Astrocyte (in vitro differentiated cells and primary cell): ENCODE measurements around the gene NAALADL2. TPM values are rescaled to one million over a fixed set of nuclear protein-coding genes. Genes with fewer than 3 reads are reported as not detected.
"Not testable (repeated sequence)": the region's sequence is repeated elsewhere in the genome, so short reads cannot be mapped to it uniquely, and the experiment has no call there.

Experiments used
- DNase-seq: peaks from one replicate; pipeline ENCODE4 v3.0.0-alpha.2; 2010; ENCODE audit warnings: low read depth
- FAIRE-seq: peaks from 2 replicates; lab custom pipeline; 2011; peaks lifted over from hg19 to GRCh38; lab: Jason Lieb, UNC
- H2AFZ ChIP-seq: 2 replicates; pipeline ENCODE4 v1.6.0; 2012; ENCODE audit warnings: low read depth, low read length, inconsistent platforms
- H3K27ac ChIP-seq: 2 replicates; pipeline ENCODE4 v1.5.1; 2011; ENCODE audit warnings: low read depth, low read length, inconsistent platforms
- H3K27me3 ChIP-seq: 2 replicates; pipeline ENCODE4 v1.6.0; 2011; ENCODE audit warnings: low read length, inconsistent platforms; ENCODE audit not compliant: insufficient read depth
- H3K36me3 ChIP-seq: 2 replicates; pipeline ENCODE4 v1.5.1; 2011; ENCODE audit warnings: low read length, inconsistent platforms; ENCODE audit not compliant: insufficient read depth
- H3K4me1 ChIP-seq: 2 replicates; pipeline ENCODE4 v1.5.1; 2011; ENCODE audit warnings: low read length, inconsistent platforms; ENCODE audit not compliant: insufficient read depth
- H3K4me2 ChIP-seq: 2 replicates; pipeline ENCODE4 v1.6.0; 2012; ENCODE audit warnings: low read length, inconsistent platforms
- H3K4me3 ChIP-seq: 2 replicates; pipeline ENCODE4 v1.5.1; 2011; ENCODE audit warnings: low read depth, mild to moderate bottlenecking, low read length, inconsistent platforms; ENCODE audit not compliant: insufficient read depth
- H3K79me2 ChIP-seq: 2 replicates; pipeline ENCODE4 v1.6.0; 2012; ENCODE audit warnings: mild to moderate bottlenecking, low read length, inconsistent platforms; ENCODE audit not compliant: insufficient read depth
- H3K9ac ChIP-seq: 2 replicates; pipeline ENCODE4 v1.6.0; 2012; ENCODE audit warnings: mild to moderate bottlenecking, low read length, inconsistent platforms
- H3K9me3 ChIP-seq: 2 replicates; pipeline ENCODE4 v1.5.1; 2012; ENCODE audit warnings: low read depth, mild to moderate bottlenecking, low read length, inconsistent platforms; ENCODE audit not compliant: insufficient read depth
- H4K20me1 ChIP-seq: 2 replicates; pipeline ENCODE4 v1.6.0; 2012; ENCODE audit warnings: low read length, inconsistent platforms; ENCODE audit not compliant: insufficient read depth
- H3K27ac Mint-ChIP-seq: one replicate; pipeline ENCODE4 v1.8.0; 2021; ENCODE audit warnings: mild to moderate bottlenecking, mixed read lengths; ENCODE audit not compliant: unreplicated experiment
- H3K27me3 Mint-ChIP-seq: one replicate; pipeline ENCODE4 v1.8.0; 2021; ENCODE audit warnings: low read depth, mixed read lengths; ENCODE audit not compliant: unreplicated experiment
- H3K36me3 Mint-ChIP-seq: one replicate; pipeline ENCODE4 v1.8.0; 2021; ENCODE audit warnings: low read depth, mixed read lengths; ENCODE audit not compliant: unreplicated experiment
- H3K4me1 Mint-ChIP-seq: one replicate; pipeline ENCODE4 v1.8.0; 2021; ENCODE audit warnings: low read depth, mixed read lengths; ENCODE audit not compliant: unreplicated experiment
- H3K4me3 Mint-ChIP-seq: one replicate; pipeline ENCODE4 v1.8.0; 2021; ENCODE audit warnings: mild to moderate bottlenecking, moderate library complexity, mixed read lengths; ENCODE audit not compliant: unreplicated experiment
- H3K9me3 Mint-ChIP-seq: one replicate; pipeline ENCODE4 v1.8.0; 2021; ENCODE audit warnings: mild to moderate bottlenecking, mixed read lengths; ENCODE audit not compliant: unreplicated experiment
- EZH2 ChIP-seq: IDR thresholded peaks from 2 replicates; pipeline ENCODE4 v1.6.1; 2012; ENCODE audit warnings: mild to moderate bottlenecking, low read length, inconsistent platforms; ENCODE audit not compliant: insufficient read depth
- total RNA-seq: library from RNA; stranded (reverse); gene quantifications from 2 replicates; pipeline ENCODE4 v1.2.1, GENCODE V29; 2021
- TF ChIP-seq, protein P1 (sequence below): IDR thresholded peaks from 2 replicates; pipeline ENCODE4 v1.5.1; 2011; ENCODE audit warnings: low read depth, mild to moderate bottlenecking, inconsistent platforms, low read length, moderate library complexity; ENCODE audit not compliant: insufficient read depth

NAALADL2 gene
- total RNA-seq, 1 donor from 2014 or later, result 2.7 TPM

DNA sequence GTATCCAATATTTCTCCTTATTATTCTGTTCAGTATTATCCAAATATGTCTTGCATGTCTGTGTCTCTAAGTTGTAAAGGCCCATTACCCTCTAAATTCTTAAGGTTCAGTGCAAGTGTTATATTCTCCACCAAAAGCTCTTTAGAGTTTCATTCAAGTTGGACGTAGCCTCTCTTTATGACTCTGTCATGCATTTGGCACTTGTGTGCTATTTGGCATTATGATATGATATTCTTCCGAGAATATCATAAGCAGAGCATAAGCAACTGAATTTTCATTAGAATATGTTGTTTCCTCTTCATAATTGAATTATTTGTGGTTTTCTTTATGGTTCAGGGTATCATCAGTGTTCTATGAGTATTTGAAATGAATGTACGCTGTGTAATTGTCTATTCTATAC, 594.2 kb downstream of the NAALADL2 start:
- no peaks in the 10 kb centered on the region for H3K79me2 ChIP-seq
- Mint-ChIP-seq H3K9me3 (no peaks in the 10 kb centered on the region), H3K27ac (no peak overlapping the region), H3K27me3 (no peaks in the 10 kb centered on the region), H3K4me3 (no peak overlapping the region), H3K36me3 (no peaks in the 10 kb centered on the region), H3K4me1 (no peaks in the 10 kb centered on the region)
- no peaks in the 10 kb centered on the region for H3K36me3 ChIP-seq
- no peak overlapping the region for H3K27ac ChIP-seq
- TF ChIP-seq, protein P1, sequence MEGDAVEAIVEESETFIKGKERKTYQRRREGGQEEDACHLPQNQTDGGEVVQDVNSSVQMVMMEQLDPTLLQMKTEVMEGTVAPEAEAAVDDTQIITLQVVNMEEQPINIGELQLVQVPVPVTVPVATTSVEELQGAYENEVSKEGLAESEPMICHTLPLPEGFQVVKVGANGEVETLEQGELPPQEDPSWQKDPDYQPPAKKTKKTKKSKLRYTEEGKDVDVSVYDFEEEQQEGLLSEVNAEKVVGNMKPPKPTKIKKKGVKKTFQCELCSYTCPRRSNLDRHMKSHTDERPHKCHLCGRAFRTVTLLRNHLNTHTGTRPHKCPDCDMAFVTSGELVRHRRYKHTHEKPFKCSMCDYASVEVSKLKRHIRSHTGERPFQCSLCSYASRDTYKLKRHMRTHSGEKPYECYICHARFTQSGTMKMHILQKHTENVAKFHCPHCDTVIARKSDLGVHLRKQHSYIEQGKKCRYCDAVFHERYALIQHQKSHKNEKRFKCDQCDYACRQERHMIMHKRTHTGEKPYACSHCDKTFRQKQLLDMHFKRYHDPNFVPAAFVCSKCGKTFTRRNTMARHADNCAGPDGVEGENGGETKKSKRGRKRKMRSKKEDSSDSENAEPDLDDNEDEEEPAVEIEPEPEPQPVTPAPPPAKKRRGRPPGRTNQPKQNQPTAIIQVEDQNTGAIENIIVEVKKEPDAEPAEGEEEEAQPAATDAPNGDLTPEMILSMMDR, result no peak
- TF ChIP-seq EZH2, result no peak
- H3K9ac ChIP-seq, result no peak overlapping the region
- no peak for FAIRE-seq
- no peak overlapping the region for H3K4me3 ChIP-seq
- DNase-seq, result no peak
- H2AFZ ChIP-seq, result no peak overlapping the region
- no peak overlapping the region for H3K4me2 ChIP-seq
- no peaks in the 10 kb centered on the region for H3K4me1 ChIP-seq
- H3K27me3 ChIP-seq, result no peaks in the 10 kb centered on the region
- no peaks in the 10 kb centered on the region for H4K20me1 ChIP-seq
- no peaks in the 10 kb centered on the region for H3K9me3 ChIP-seq

DNA sequence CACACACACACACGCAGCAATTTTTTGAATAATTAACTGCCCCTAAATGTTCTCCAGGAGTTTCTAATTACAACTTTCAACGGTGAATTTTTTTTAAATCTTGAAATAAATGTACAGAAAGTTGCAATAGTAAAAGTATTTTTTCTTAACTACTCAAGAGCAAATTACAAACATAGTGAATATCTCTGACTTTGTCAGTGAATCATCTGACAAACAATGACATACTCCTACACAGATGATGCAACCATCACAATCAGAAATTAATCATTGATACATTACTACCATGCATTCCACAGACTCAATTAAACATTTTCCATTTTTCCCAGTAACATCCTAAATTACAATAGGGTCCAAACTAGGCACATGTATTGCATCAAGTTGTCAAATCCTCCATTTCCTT, 597.3 kb downstream of the NAALADL2 start:
- H3K4me1 Mint-ChIP-seq, result no peaks in the 10 kb centered on the region
- FAIRE-seq (no peak), DNase-seq (peak; percentile 39)
- Histone ChIP-seq H3K4me2 (no peak overlapping the region), H3K9me3 (no peaks in the 10 kb centered on the region), H3K36me3 (no peaks in the 10 kb centered on the region), H3K27ac (no peak overlapping the region), H3K4me3 (no peak overlapping the region), H3K9ac (no peak overlapping the region), H3K79me2 (no peaks in the 10 kb centered on the region), H3K27me3 (no peaks in the 10 kb centered on the region), H2AFZ (no peak overlapping the region), H3K4me1 (no peaks in the 10 kb centered on the region), H4K20me1 (no peaks in the 10 kb centered on the region)
- H3K9me3 Mint-ChIP-seq, result no peaks in the 10 kb centered on the region
- H3K36me3 Mint-ChIP-seq, result no peaks in the 10 kb centered on the region
- TF ChIP-seq, protein P1, result no peak
- no peak overlapping the region for H3K4me3 Mint-ChIP-seq
- no peaks in the 10 kb centered on the region for H3K27me3 Mint-ChIP-seq
- no peak overlapping the region for H3K27ac Mint-ChIP-seq

DNA sequence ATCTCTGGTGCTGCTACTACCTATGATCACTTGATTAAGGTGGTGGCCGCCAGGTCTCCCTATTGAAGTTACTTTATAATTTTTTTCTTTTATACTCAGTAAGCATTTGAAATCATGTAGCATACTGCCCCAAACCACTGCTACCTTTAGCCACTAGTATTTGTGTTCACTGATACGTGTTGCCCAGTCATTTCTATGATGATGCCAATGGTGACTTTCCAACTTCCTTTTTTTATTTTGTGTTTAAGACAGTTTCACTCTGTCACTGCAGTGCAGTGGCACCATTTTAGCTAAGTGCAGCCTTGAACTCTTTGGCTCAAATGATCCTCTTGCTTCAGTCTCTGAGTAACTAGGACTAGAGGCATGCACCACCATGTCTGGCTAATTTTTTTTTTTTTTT, 598.2 kb downstream of the NAALADL2 start:
- no peaks in the 10 kb centered on the region for H3K36me3 ChIP-seq
- no peak overlapping the region for H3K9ac ChIP-seq
- no peak overlapping the region for H3K4me3 ChIP-seq
- H3K36me3 Mint-ChIP-seq, result no peaks in the 10 kb centered on the region
- H3K27me3 ChIP-seq, result no peaks in the 10 kb centered on the region
- H3K27ac Mint-ChIP-seq, result no peak overlapping the region
- no peak overlapping the region for H3K4me3 Mint-ChIP-seq
- H3K9me3 ChIP-seq, result no peaks in the 10 kb centered on the region
- no peak for DNase-seq
- H3K4me1 Mint-ChIP-seq, result no peaks in the 10 kb centered on the region
- no peak overlapping the region for H2AFZ ChIP-seq
- no peak overlapping the region for H3K4me2 ChIP-seq
- TF ChIP-seq, protein P1, result no peak
- no peak for TF ChIP-seq EZH2
- no peaks in the 10 kb centered on the region for H3K27me3 Mint-ChIP-seq
- H3K4me1 ChIP-seq, result no peaks in the 10 kb centered on the region
- H4K20me1 ChIP-seq, result no peaks in the 10 kb centered on the region
- H3K9me3 Mint-ChIP-seq, result peaks cover 2% of the 10 kb centered on the region
- no peak overlapping the region for H3K27ac ChIP-seq
- FAIRE-seq, result no peak
- H3K79me2 ChIP-seq, result no peaks in the 10 kb centered on the region

DNA sequence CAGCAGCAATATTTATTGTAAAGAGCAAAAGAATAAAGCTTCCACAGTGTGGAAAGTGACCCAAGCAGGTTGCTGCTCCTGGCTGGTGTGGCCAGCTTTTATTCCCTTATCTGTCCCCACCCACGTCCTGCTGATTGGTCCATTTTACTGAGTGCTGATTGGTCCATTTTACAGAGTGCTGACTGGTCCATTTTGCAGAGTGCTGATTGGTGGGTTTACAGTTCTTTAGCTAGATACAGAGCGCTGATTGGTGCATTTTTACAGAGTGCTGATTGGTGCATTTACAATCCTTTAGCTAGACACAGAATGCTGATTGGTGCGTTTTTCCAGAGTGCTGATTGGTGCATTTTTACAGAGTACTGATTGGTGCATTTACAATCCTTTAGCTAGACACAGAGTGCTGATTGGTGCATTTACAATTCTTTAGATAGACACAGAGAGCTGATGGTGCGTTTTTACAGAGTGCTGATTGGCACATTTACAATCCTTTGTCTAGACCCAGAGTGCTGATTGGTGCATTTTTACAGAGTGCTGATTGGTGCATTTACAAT, 601.8 kb downstream of the NAALADL2 start:
- not testable (repeated sequence) for H3K9me3 ChIP-seq, H3K4me3 ChIP-seq, H4K20me1 ChIP-seq, H3K4me1 ChIP-seq, H3K4me3 Mint-ChIP-seq, H3K9me3 Mint-ChIP-seq, H3K27ac ChIP-seq, H2AFZ ChIP-seq, H3K27me3 Mint-ChIP-seq, H3K4me1 Mint-ChIP-seq, H3K79me2 ChIP-seq, H3K9ac ChIP-seq, DNase-seq, FAIRE-seq, H3K36me3 ChIP-seq, H3K27me3 ChIP-seq, H3K4me2 ChIP-seq, H3K36me3 Mint-ChIP-seq, H3K27ac Mint-ChIP-seq
